RCC 7860 (cell line): Measurements from ENCODE around the gene GGPS1.
"Not testable (repeated sequence)": the region's sequence is repeated elsewhere in the genome, so short reads cannot be mapped to it uniquely, and the experiment has no call there.

Experiments used
- DNase-seq: peaks from one replicate; pipeline ENCODE4 v3.0.0-alpha.2; 2015; ENCODE audit warnings: low spot score
- FAIRE-seq: peaks from 2 replicates; lab custom pipeline; 2012; peaks lifted over from hg19 to GRCh38; lab: Jason Lieb, UNC

The GGPS1 gene

DNA sequence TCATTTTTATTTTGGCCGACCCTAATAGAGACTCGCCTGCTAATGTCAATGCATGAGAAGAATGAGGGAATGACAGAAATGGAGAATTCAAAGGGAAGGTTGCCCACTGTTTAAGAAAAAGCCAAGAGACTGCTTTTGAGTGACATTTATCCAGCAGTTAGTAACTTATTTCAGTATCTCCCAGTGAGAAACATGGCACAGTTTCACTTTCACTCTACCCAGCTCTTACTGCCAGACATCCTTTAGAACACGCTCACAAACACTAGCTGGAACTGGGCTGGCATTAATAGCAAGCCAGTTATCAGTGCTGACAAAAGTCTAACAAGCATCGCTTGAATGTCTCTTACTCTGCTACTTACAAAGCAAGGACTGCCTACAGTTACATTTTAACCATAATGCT is 8.5 kb downstream of the GGPS1 start:
- FAIRE-seq (no peak), DNase-seq (no peak)

DNA sequence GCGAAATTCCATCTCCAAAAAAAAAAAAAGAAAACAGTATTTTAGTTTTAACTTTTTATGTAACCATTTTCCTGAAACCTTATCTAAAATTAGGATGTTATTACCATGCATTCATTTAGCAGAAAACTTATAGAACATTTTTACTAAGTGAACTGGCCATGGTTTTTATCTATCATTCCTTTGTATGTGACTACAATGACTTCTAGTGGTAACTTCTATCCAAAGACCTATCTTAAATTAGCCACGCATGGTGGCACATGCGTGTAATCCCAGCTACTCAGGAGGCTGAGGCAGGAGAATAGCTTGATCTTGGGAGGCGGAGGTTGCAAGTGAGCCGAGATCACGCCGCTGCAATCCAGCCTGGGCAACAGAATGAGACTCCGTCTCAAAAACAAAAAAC is 11.4 kb downstream of the GGPS1 start:
- FAIRE-seq: no peak
- no peak for DNase-seq

DNA sequence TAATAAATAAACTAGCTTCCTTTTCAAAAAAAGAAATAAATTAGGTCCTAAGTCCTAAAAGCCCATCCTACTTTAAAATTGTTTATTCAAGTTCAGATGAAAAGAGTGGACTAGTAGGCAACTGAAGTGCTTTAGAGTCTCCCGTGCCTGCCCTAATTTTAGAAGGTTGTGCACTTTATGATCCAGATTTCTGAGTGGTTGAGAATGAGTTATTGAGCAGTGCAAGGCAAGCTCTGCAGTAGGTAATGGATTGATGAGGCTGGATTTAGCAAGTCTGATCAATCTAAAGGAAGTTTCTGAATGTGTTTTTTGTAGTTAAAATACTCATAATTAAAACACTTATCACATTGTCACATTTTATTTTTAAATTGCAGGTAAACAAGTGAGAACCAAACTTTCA is 13.0 kb downstream of the GGPS1 start:
- no peak for FAIRE-seq
- DNase-seq: no peak

DNA sequence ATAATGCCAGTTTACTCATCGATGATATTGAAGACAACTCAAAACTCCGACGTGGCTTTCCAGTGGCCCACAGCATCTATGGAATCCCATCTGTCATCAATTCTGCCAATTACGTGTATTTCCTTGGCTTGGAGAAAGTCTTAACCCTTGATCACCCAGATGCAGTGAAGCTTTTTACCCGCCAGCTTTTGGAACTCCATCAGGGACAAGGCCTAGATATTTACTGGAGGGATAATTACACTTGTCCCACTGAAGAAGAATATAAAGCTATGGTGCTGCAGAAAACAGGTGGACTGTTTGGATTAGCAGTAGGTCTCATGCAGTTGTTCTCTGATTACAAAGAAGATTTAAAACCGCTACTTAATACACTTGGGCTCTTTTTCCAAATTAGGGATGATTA is 13.7 kb downstream of the GGPS1 start:
- DNase-seq (no peak), FAIRE-seq (no peak)

DNA sequence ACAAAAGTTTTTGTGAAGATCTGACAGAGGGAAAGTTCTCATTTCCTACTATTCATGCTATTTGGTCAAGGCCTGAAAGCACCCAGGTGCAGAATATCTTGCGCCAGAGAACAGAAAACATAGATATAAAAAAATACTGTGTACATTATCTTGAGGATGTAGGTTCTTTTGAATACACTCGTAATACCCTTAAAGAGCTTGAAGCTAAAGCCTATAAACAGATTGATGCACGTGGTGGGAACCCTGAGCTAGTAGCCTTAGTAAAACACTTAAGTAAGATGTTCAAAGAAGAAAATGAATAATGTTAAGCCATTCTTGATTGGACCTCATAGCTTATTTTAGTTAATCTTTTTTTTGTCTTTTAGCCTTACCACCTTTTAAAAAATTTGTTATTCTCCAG is 14.1 kb downstream of the GGPS1 start:
- DNase-seq (no peak), FAIRE-seq (no peak)

DNA sequence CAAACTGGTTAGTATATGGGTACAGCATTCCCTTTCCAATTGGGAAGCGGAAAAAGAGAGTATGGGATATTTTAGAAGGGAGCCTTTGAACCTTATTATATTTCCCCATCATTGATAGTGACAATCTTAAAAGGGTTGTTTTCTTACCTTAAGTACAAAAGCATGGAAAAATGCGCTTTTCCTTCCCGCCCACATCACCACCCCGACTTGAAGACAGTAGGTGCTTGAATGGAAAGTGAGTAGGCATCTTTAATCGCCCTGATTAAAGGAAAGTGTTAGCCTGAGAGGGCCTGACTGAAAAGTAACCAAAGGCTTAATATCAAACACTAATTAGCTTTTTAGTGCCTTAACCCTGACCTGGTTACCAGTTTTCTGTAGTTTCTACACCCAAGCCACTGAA is 15.4 kb downstream of the GGPS1 start:
- FAIRE-seq: no peak

DNA sequence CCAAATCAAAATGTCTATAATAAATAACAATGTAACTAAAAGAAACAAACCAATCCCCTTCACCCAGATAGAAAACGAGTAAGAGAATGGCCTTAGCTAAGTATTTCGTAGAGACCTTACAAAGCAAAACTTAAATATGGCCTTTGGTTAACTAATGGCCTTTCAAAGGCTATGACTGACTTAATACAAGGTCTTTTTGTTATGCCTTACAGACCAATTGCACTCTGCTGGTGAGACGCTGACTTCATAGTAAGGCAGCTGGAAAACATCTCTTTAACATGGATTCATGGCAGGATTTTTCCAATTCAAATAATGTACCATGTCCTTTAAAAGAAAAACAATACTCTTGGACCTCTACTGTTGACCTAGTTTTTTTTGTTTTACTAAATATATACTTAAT is 23.1 kb downstream of the GGPS1 start:
- DNase-seq (no peak), FAIRE-seq (no peak)

More for the DNA sequence above, 15.4 kb downstream of the GGPS1 start:
- DNase-seq: no peak

DNA sequence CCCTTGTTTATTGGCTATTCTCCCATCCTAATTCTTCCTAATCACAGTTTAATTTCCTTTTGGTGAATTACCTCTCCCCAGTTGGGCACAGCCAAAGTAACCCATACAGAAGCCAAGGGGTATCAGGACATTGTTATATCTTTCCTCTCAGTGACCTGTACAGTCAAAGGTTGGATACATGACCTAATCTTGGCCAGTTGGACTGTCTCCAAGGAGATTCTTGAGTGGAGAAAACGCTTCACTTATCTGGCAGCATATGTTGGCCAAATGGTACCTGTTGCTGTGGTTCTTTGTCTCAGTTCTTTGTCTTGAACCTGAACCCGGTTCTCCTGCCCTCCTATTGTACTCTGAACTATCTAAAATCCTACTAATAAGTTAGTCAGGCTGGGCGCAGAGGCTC is 23.5 kb downstream of the GGPS1 start:
- DNase-seq (no peak), FAIRE-seq (no peak)

DNA sequence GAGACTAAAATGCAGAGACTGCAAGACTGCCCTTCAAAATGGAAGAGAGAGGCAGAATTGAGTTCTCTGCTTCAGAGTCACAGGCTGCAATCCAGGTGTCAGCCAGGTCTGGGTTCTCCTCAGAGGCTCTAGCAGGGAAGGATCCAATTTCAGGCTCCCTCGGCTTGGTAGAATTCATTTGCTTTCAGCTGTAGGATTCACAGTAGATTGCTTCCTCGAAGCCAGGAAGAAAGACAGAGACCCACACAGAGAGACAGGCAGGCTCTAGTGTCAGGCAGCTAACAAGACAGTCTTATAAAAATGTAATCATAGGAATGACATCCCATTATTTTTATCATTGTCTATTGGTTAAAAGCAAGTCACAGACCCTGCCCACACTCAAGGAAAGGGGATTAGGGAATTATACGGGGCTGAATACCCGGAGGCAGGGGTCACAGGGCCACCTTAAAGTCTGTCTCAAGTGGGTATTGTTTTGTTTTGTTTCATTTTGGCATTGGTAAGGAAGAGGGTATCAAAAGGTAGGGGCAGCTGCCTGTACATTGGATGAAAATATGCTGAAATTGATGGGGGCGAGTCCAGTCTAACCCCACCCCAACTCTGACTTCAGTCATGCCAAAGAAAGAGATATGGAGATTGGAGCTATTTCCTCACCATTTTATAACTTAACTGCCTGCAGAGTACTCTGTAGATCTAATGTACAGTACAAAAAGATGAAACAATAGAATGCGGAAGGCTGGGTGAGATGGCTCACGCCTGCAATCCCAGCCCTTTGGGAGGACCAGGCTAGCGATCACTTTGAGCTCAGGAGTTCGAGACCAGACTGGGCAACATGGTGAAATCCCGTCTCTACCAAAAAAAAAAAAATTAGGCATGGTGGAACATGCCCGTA is 29.4 kb downstream of the GGPS1 start:
- DNase-seq: no peak
- no peak for FAIRE-seq

DNA sequence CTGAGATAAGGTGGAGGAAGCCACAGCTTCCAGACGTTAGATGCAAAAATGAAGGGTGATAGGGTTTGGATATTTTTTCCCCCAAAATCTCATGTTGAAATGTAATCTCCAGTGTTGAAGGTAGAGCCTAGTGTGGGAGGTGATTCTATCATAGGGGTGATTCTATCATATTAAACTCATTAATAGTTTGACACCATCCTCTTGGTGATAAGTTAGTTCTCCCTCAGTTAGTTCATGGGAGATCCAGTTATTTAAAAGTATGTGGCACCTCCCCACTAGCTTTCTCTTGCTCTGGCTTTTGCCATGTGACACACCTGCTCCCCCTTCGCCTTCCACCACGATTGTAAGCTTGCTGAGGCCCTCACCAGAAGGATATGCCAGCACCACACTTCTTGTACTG is 30.5 kb downstream of the GGPS1 start:
- no peak for DNase-seq
- FAIRE-seq: no peak

DNA sequence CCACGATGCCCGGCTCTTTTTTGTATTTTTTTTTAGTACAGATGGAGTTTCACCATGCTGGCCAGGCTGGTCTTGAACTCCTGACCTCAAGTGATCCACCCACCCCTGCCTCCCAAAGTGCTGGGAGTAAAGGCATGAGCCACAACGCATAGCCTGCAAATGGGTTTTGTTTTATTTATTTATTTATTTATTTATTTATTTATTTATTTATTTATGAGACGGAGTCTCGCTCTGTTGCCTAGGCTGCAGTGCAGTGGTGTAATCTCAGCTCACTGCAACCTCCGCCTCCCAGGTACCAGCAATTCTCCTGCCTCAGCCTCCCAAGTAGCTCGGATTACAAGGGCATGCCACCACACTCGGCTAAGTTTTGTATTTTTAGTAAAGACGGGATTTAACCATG is 35.8 kb downstream of the GGPS1 start:
- DNase-seq, FAIRE-seq: not testable (repeated sequence)

DNA sequence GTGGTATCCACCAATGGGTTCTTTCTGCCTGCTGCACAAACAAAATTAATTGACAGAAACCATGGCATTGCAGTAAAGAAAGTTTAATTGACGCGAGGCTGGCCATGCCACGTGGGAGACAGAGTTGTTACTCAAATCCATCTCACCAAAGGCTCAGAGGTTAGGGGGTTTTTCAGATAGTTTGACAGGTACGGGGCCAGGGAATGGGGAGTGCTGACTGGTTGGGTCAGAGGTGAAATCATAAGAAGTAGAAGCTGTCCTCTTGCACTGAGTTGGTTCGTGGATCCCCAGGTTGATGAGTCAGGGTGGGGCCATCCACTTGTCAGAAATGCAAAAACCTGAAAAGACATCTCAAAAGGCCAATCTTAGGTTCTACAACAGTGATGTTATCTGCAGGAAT is 37.9 kb downstream of the GGPS1 start:
- FAIRE-seq: no peak
- no peak for DNase-seq

DNA sequence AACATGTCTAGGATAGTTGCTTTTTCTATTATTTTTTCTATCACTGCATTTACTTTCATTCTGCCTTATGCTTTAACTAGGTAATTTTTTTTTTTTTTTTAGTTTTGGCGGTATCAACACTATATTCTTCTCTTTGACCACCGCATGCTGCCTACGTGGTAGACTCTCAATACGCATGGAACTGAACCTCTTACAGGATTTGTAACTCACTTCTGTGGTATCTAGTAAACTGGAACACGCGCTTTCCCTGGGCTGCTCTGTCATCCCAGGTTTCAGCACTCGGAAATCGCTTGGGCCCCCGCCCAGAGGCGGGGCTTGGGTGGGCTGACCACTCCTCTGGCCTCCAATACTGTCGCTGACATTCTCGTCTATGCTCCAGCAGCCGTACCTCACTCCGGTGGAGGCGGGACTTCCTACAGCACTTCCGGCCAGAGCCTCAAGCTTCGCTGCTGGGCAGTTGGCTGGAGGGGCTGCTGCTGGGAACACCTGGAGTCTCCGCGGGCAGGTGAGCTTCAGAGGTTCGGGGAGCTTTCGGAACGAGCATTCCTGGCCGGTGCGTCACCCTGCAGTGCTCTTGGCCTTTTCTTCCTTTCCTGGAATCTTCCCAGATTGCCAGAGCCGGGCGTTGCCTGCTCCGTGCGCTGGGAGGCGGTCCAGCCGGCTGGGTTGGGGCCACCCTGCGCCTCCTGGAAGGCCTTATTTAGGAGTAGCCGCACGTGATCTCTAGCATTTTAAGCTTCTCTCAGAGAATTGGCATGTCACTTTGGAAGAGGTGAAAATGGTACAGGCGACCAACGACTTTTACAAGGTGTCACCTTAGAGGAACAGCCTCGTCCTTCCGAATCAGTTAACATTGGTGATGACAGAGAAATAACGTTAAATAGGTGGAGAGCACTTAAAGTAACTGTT is 38.9 kb downstream of the GGPS1 start, which contains the start of gene TBCE:
Gene TBCE, plus strand, starts transcription at position 428 of the 909 bp plus-strand sequence. CDS start 12,623 bp downstream, outside the sequence.
- peak; percentile 95 for FAIRE-seq

DNA sequence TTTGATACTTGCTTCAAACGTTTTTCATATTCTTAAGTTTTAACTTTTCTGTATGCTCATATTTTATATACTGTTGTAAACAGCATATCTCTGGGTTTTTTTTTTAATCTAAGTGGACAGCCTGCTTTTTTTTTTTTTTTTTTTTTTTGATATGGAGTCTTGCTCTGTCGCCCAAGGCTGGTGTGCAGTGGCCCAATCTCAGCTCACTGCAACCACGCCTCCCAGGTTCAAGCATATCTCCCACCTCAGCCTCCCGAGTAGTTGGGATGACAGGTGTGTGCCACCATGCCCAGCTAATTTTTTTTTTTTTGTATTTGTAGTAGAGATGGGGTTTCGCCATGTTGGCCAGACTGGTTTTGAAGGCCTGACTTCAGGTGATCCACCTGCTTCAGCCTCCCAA is 40.1 kb downstream of the GGPS1 start:
- DNase-seq (no peak), FAIRE-seq (no peak)

More for the DNA sequence above, 38.9 kb downstream of the GGPS1 start, which contains the start of gene TBCE:
- peak; percentile 96 for DNase-seq

DNA sequence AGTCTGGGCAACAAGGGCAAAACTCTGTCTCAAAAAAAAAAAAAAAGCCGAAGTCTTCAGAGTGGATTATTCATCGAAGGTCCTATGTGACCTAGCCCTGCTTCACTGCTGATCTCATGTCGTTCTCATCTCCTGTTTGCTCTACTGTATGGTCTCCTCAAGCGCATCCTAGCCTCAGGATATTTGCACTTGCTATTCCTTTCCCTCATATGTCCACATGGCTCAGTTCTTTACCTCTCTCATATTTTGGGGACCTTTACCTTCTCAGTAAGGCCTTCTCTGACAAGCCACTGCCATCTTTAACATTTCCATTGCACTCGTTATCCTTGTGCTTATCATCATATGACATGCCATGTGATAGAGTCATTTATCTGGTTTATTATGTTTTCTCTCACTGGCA is 41.4 kb downstream of the GGPS1 start:
- no peak for DNase-seq
- no peak for FAIRE-seq

DNA sequence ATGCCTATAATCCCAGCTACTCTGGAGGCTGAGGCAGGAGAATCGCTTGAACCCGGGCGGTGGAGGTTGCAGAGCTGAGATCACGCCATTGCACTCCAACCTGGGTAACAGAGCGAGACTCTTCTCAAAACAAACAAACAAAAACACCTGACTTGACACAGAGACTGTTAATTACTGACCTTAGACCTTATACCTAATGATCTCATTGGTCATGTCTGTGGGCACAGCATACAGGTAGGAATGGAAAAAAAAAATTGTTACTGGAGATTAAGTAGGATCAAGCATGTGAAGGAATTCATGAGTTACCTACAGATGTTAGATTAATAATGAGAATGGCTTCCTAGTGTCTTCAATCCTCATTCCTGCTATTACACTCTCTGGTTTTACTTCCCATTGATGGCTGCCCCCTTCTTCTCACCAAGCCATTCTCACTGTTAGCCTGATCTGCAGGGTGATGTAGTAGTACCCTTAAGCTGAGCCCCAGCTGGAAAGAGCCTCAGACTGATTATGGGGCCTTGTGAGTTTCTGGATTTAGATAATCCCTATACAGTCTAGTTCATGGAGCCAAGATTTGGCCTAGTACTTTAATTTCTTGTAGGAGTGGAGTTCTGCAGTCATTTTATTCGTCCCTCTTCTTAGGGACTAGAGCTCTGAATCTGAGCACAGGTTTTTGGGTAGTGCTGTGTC is 47.7 kb downstream of the GGPS1 start:
- FAIRE-seq (no peak), DNase-seq (no peak)

DNA sequence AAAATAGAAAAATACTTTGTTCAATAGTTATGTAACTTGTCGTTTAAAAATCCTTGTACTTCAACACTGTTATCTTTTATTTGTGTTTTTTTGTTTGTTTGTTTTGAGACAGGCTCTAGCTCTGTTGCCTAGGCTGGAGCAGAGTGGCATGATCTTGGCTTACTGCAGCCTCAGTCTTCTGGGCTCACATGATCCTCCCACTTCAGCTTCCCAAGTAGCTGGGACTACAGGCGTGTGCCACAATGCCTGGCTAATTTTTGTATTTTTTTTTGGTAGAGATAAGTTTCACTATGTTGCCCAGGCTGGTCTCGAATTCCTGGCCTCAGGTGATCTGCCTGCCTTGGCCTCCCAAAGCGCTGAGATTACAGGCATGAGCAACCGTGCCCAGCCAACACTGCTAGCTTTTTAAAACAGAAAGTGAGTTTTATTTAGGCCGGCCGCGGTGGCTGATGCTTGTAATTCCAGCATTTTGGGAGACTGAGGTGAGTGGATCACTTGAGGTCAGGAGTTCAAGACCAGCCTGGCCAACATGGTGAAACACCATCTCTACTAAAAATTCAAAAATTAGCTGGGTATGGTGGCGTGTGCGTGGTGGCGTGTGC is 49.9 kb downstream of the GGPS1 start:
- DNase-seq, FAIRE-seq: not testable (repeated sequence)

DNA sequence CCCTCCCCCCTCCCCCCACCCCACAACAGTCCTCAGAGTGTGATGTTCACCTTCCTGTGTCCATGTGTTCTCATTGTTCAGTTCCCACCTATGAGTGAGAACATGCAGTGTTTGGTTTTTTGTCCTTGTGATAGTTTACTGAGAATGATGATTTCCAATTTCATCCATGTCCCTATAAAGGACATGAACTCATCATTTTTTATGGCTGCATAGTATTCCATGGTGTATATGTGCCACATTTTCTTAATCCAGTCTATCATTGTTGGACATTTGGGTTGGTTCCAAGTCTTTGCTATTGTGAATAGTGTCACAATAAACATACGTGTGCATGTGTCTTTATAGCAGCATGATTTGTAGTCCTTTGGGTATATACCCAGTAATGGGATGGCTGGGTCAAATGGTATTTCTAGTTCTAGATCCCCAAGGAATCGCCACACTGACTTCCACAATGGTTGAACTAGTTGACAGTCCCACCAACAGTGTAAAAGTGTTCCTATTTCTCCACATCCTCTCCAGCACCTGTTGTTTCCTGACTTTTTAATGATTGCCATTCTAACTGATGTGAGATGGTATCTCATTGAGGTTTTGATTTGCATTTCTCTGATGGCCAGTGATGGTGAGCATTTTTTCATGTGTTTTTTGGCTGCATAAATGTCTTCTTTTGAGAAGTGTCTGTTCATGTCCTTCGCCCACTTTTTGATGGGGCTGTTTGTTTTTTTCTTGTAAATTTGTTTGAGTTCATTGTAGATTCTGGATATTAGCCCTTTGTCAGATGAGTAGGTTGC is 53.8 kb downstream of the GGPS1 start:
- not testable (repeated sequence) for FAIRE-seq, DNase-seq

DNA sequence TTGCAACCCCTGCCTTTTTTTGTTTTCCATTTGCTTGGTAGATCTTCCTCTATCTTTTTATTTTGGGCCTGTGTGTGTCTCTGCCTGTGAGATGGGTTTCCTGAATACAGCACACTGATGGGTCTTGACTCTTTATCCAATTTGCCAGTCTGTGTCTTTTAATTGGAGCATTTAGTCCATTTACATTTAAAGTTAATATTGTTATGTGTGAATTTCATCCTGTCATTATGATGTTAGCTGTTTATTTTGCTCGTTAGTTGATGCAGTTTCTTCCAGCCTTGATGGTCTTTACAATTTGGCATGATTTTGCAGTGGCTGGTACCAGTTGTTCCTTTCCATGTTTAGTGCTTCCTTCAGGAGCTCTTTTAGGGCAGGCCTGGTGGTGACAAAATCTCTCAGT is 57.3 kb downstream of the GGPS1 start:
- not testable (repeated sequence) for FAIRE-seq, DNase-seq

DNA sequence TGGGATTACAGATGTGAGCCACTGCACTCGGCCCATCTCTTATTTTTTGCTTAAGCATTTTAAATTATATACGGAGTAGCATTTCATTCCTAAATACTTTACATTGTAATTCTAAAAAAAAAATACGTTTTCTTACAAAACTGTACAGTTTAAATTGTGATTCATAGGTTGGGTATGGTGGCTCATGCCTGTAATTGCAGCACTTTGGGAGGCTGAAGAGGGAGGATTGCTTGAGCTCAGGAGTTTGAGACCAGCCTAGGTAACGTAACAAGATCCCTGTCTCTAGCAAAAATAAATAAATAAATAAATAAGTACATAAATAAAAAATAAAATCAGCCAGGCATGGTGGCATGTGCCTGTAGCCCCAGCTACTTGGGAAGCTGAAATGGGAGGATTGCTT is 63.5 kb downstream of the GGPS1 start:
- peak; percentile 33 for DNase-seq
- FAIRE-seq: no peak
